SK-N-MC (cell line): ENCODE data around the gene PML.
"Not testable (repeated sequence)": the region's sequence is repeated elsewhere in the genome, so short reads cannot be mapped to it uniquely, and the experiment has no call there.

Experiments used
- EZH2 ChIP-seq: fragments of 200-600 bp; sonication (generic); IDR thresholded peaks from one replicate; pipeline ENCODE4 v1.6.1; 2017; ENCODE audit warnings: antibody characterized with exemption
- FOXP2 ChIP-seq: optimal IDR thresholded peaks from 2 replicates; pipeline ENCODE3; 2011; ENCODE audit warnings: mild to moderate bottlenecking, moderate library complexity; ENCODE audit not compliant: insufficient read depth; ENCODE audit errors: extremely low read length, control extremely low read depth
- POLR2AphosphoS5 ChIP-seq: IDR thresholded peaks from 2 replicates; pipeline ENCODE4 v1.6.1; 2012; ENCODE audit warnings: mild to moderate bottlenecking, low read depth, low read length, borderline replicate concordance

DNA sequence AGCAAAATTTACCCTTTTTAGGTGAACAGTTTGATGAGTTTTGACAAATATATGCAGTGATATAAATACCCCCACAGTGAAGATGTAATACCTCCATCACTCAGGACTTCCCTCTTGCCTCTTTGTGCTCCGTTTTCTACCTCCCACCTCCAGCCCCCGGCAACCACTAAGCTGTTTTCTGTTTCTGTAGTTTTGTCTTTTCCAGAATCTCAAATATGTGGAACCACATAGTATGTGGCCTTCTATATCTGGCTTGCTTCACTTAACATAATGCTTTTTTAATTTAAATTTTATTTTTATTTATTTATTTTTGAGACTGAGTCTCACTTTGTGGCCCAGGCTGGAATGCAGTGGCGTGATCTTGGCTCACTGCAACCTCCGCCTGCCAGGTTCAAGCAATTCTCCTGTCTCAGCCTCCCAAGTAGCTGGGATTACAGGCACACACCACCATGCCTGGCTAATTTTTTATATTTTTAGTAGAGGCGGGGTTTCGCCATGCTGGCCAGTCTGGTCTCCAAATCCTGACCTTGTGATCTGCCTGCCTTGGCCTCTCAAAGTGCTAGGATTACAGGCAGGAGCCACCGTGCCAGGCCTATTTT is 33.9 kb upstream of the PML start:
- not testable (repeated sequence) for TF ChIP-seq POLR2AphosphoS5, EZH2, FOXP2
